ENCODE results near the gene RTP4.

RTP4 gene

DNA sequence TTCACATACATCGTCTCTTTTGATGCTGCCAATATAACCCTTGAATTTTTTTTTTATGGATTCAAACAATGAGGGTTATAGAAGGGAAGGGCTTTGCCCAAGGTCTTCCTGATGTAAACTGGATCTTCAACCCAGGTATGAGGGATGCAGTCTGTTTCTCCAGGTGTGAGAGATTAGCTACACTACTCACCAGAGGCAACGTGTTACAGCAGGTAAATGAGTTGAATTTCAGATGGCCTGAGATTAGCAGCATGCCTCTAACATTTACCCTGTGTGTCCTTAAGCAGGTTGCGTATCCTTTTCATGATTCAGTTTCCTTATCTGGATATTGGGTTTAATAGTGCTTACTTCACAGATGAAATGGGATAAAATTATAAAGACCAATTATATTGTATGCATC is 1.9 kb downstream of the RTP4 start:
- H3K9me3 ChIP-seq (ENCODE audit: low read length): no peaks in the 10 kb centered on the region
- no peak for TF ChIP-seq EZH2 (IDR thresholded peaks at IDR 0.05; ENCODE audit: borderline replicate concordance, low read length)
- TF ChIP-seq, protein P1, sequence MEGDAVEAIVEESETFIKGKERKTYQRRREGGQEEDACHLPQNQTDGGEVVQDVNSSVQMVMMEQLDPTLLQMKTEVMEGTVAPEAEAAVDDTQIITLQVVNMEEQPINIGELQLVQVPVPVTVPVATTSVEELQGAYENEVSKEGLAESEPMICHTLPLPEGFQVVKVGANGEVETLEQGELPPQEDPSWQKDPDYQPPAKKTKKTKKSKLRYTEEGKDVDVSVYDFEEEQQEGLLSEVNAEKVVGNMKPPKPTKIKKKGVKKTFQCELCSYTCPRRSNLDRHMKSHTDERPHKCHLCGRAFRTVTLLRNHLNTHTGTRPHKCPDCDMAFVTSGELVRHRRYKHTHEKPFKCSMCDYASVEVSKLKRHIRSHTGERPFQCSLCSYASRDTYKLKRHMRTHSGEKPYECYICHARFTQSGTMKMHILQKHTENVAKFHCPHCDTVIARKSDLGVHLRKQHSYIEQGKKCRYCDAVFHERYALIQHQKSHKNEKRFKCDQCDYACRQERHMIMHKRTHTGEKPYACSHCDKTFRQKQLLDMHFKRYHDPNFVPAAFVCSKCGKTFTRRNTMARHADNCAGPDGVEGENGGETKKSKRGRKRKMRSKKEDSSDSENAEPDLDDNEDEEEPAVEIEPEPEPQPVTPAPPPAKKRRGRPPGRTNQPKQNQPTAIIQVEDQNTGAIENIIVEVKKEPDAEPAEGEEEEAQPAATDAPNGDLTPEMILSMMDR (IDR thresholded peaks at IDR 0.05; ENCODE audit: low read length): no peak
- no peak overlapping the region for H2AFZ ChIP-seq (ENCODE audit: low read length)
- no peaks in the 10 kb centered on the region for H3K79me2 ChIP-seq (ENCODE audit: insufficient read depth, low read length)
- H3K9me2 ChIP-seq (ENCODE audit: low read depth, low read length): no peaks in the 10 kb centered on the region
- no peak overlapping the region for H3K4me3 ChIP-seq (ENCODE audit: low read depth, low read length, poor library complexity, severe bottlenecking)
- no peaks in the 10 kb centered on the region for H3F3A ChIP-seq (ENCODE audit: insufficient read depth, low read length)
- no peaks in the 10 kb centered on the region for H3K27me3 ChIP-seq (ENCODE audit: insufficient read depth, low read length)
- no peaks in the 10 kb centered on the region for H4K20me1 ChIP-seq (ENCODE audit: insufficient read depth, low read length)
- no peaks in the 10 kb centered on the region; the same call in 1 of the 2 replicates for H3K36me3 ChIP-seq (ENCODE audit: insufficient read depth, low read length)
- peaks cover 19% of the 10 kb centered on the region for H3K4me1 ChIP-seq (ENCODE audit: insufficient read depth, low read length, severe bottlenecking)
- no peak overlapping the region for H3K9ac ChIP-seq (ENCODE audit: low read length)
- H3K27ac ChIP-seq (ENCODE audit: low read depth, low read length, poor library complexity, severe bottlenecking): no peak overlapping the region
- no peak overlapping the region for H3K4me2 ChIP-seq (ENCODE audit: low read length)

DNA sequence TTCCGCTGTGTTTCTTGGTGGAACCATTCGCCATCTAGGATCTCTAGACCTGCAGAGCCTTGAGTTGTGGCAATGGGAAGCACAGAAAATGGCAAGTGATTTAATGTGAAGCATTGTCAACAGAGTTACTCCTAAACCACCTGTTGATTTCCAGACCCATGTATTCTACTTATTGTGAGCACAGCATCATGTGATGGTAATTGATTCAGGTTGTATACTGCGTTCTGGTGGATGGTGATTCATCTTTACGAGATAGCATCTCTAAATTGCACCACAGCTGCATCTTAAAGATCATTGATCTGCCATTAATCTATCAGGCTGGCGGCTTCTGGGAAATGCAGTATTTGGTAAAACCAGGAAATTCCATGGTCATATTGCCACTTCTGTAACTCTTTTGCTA is 7.4 kb downstream of the RTP4 start:
- Histone ChIP-seq H3K36me3 (ENCODE audit: insufficient read depth, low read length) (no peaks in the 10 kb centered on the region), H3K4me2 (ENCODE audit: low read length) (no peak overlapping the region), H3K4me1 (ENCODE audit: insufficient read depth, low read length, severe bottlenecking) (no peaks in the 10 kb centered on the region)

DNA sequence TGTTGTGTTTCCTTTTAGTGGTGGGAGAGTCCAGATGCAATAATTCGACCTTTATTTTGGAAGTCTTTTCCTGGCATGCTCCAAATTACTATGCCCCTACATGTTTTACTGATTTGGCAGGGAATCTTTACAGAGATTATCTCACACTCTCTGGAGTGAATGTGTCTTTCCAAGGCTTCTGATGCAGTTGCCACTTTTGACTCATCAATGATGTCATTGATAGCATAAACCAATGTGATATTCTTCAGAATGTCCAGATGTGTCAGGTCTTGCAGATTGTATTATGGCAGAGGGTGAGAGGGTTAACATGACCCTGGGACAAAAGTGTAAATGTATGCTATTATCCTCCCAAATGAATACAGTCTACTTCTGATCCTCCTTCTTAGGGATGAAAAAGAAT is 9.7 kb downstream of the RTP4 start:
- Histone ChIP-seq H3K9me3 (ENCODE audit: low read length) (no peaks in the 10 kb centered on the region), H3F3A (ENCODE audit: insufficient read depth, low read length) (no peaks in the 10 kb centered on the region), H3K27ac (ENCODE audit: low read depth, low read length, poor library complexity, severe bottlenecking) (no peak overlapping the region), H3K4me1 (ENCODE audit: insufficient read depth, low read length, severe bottlenecking) (no peaks in the 10 kb centered on the region), H3K36me3 (ENCODE audit: insufficient read depth, low read length) (no peaks in the 10 kb centered on the region), H3K4me3 (ENCODE audit: low read depth, low read length, poor library complexity, severe bottlenecking) (no peak overlapping the region), H3K79me2 (ENCODE audit: insufficient read depth, low read length) (no peaks in the 10 kb centered on the region), H3K9me2 (ENCODE audit: low read depth, low read length) (no peaks in the 10 kb centered on the region), H2AFZ (ENCODE audit: low read length) (no peak overlapping the region), H3K27me3 (ENCODE audit: insufficient read depth, low read length) (no peaks in the 10 kb centered on the region), H3K4me2 (ENCODE audit: low read length) (no peak overlapping the region), H4K20me1 (ENCODE audit: insufficient read depth, low read length) (no peaks in the 10 kb centered on the region), H3K9ac (ENCODE audit: low read length) (no peak overlapping the region)
- TF ChIP-seq, protein P1 (IDR thresholded peaks at IDR 0.05; ENCODE audit: low read length): no peak
- no peak for TF ChIP-seq EZH2 (IDR thresholded peaks at IDR 0.05; ENCODE audit: borderline replicate concordance, low read length)

More for the DNA sequence above, 7.4 kb downstream of the RTP4 start:
- H4K20me1 ChIP-seq (ENCODE audit: insufficient read depth, low read length): no peaks in the 10 kb centered on the region
- H2AFZ ChIP-seq (ENCODE audit: low read length): no peak overlapping the region
- no peaks in the 10 kb centered on the region for H3K27me3 ChIP-seq (ENCODE audit: insufficient read depth, low read length)
- no peak overlapping the region for H3K27ac ChIP-seq (ENCODE audit: low read depth, low read length, poor library complexity, severe bottlenecking)
- H3K9me3 ChIP-seq (ENCODE audit: low read length): no peaks in the 10 kb centered on the region
- no peak overlapping the region for H3K4me3 ChIP-seq (ENCODE audit: low read depth, low read length, poor library complexity, severe bottlenecking)
- no peaks in the 10 kb centered on the region for H3K79me2 ChIP-seq (ENCODE audit: insufficient read depth, low read length)
- H3K9me2 ChIP-seq (ENCODE audit: low read depth, low read length): no peaks in the 10 kb centered on the region
- H3K9ac ChIP-seq (ENCODE audit: low read length): no peak overlapping the region
- TF ChIP-seq, protein P1 (IDR thresholded peaks at IDR 0.05; ENCODE audit: low read length): no peak
- TF ChIP-seq EZH2 (IDR thresholded peaks at IDR 0.05; ENCODE audit: borderline replicate concordance, low read length): no peak
- H3F3A ChIP-seq (ENCODE audit: insufficient read depth, low read length): no peaks in the 10 kb centered on the region
